Endothelial cell of umbilical vein (primary cell): ENCODE results near the gene AIRE. TPM values are rescaled to one million over a fixed set of nuclear protein-coding genes. Genes with fewer than 3 reads are reported as not detected.
A peak's percentile ranks its signal among the peaks of the same experiment; 100 is the strongest.

Experiments
- BruUV-seq: library from RNA; stranded (reverse); fragments of 400-500 nt; replicated peaks from 2 replicates; lab custom pipeline; 2021; lab: Mats Ljungman, UMichigan
- CTCF ChIA-PET: fragments of 300-600, 350-600 bp; sonication (Branson Sonifier 250); formaldehyde crosslinking; loops from one replicate; lab custom pipeline; 2021; ENCODE audit warnings: antibody characterized with exemption, inconsistent platforms; lab: Charles Lee
- POLR2A ChIA-PET: fragments of 300-600, 350-600 bp; sonication (Branson Sonifier 250); formaldehyde crosslinking; loops from one replicate; lab custom pipeline; 2021; ENCODE audit warnings: antibody characterized with exemption, inconsistent platforms; lab: Charles Lee
- DNase-seq: peaks from one replicate; pipeline ENCODE4 v3.0.0-alpha.2; 2011; ENCODE audit warnings: low read depth, low spot score
- FAIRE-seq: peaks from 2 replicates; lab custom pipeline; 2011; peaks lifted over from hg19 to GRCh38; lab: Jason Lieb, UNC
- H2AFZ ChIP-seq: 2 replicates; pipeline ENCODE4 v1.6.0; 2012; ENCODE audit warnings: low read depth, low read length, control low read depth, inconsistent platforms
- H3K27ac ChIP-seq: 2 replicates; pipeline ENCODE4 v1.5.1; 2011; ENCODE audit warnings: low read depth, mild to moderate bottlenecking, control low read depth, low read length, moderate library complexity; ENCODE audit not compliant: insufficient read depth
- H3K27me3 ChIP-seq, 2 experiments: 2 replicates each; pipeline versions ENCODE4 v1.6.0 to v1.6.1; 2011; ENCODE audit warnings: low read length in 2 of 2, mixed read lengths in 1 of 2; ENCODE audit not compliant: control insufficient read depth in 2 of 2, insufficient read depth in 2 of 2
- H3K36me3 ChIP-seq, 2 experiments: 2 replicates in 1 of 2; 3 replicates in 1 of 2; pipeline ENCODE4 v1.5.1; 2011; ENCODE audit warnings: low read length in 2 of 2, mild to moderate bottlenecking in 1 of 2, moderate library complexity in 1 of 2; ENCODE audit not compliant: control insufficient read depth in 2 of 2, insufficient read depth in 2 of 2; ENCODE audit errors: extremely low read depth in 1 of 2
- H3K4me1 ChIP-seq: 3 replicates; pipeline ENCODE4 v1.5.1; 2011; ENCODE audit warnings: mild to moderate bottlenecking, low read length; ENCODE audit not compliant: control insufficient read depth, insufficient read depth; ENCODE audit errors: extremely low read depth
- H3K4me2 ChIP-seq: 2 replicates; pipeline ENCODE4 v1.6.1; 2011; ENCODE audit warnings: low read length, control low read depth, mixed read lengths; ENCODE audit not compliant: insufficient read depth
- H3K4me3 ChIP-seq, 3 experiments: fragments of 200-600 bp in 1 of 3; sonication (generic), shearing (Covaris generic) in 1 of 3; replicated peaks in 1 of 3; 2 replicates each; pipeline ENCODE4 v1.5.1; 2011 to 2016; ENCODE audit warnings: control low read depth in 3 of 3, low read length in 3 of 3, mild to moderate bottlenecking in 2 of 3, inconsistent platforms in 1 of 3, low read depth in 1 of 3, moderate library complexity in 1 of 3; ENCODE audit not compliant: insufficient read depth in 1 of 3
- H3K79me2 ChIP-seq: 2 replicates; pipeline ENCODE4 v1.6.0; 2012; ENCODE audit warnings: low read length, inconsistent platforms; ENCODE audit not compliant: control insufficient read depth, insufficient read depth
- H3K9ac ChIP-seq: replicated peaks from 2 replicates; pipeline ENCODE3; 2011; ENCODE audit warnings: low read length, control low read depth; ENCODE audit not compliant: insufficient read depth; ENCODE audit errors: extremely low read depth
- H3K9me1 ChIP-seq: replicated peaks from 3 replicates; pipeline ENCODE4 v1.6.0; 2011; ENCODE audit warnings: mild to moderate bottlenecking, low read length; ENCODE audit not compliant: control insufficient read depth, insufficient read depth; ENCODE audit errors: extremely low read depth
- H3K9me3 ChIP-seq: replicated peaks from 2 replicates; pipeline ENCODE4 v1.5.1; 2012; ENCODE audit warnings: low read length, inconsistent platforms; ENCODE audit not compliant: control insufficient read depth, insufficient read depth
- H4K20me1 ChIP-seq: replicated peaks from 2 replicates; pipeline ENCODE3; 2011; ENCODE audit warnings: mild to moderate bottlenecking, low read length; ENCODE audit not compliant: control insufficient read depth, insufficient read depth; ENCODE audit errors: extremely low read depth
- CTCF ChIP-seq, 2 donors: IDR thresholded peaks; 1 replicate in 1 of 2; 2 replicates in 1 of 2; pipeline ENCODE4 v1.5.1; 2011; ENCODE audit warnings: low read length in 2 of 2, mild to moderate bottlenecking in 2 of 2, moderate library complexity in 2 of 2, control low read depth in 1 of 2, inconsistent platforms in 1 of 2, low read depth in 1 of 2; ENCODE audit not compliant: insufficient read depth in 1 of 2; ENCODE audit errors: extremely low read depth in 1 of 2
- EZH2 ChIP-seq: IDR thresholded peaks from 2 replicates; pipeline ENCODE4 v1.6.1; 2012; ENCODE audit warnings: borderline replicate concordance, low read depth, mild to moderate bottlenecking, moderate library complexity, low read length, inconsistent platforms; ENCODE audit not compliant: severe bottlenecking
- GATA2 ChIP-seq: IDR thresholded peaks from 2 replicates; pipeline ENCODE4 v1.7.0; 2011; ENCODE audit warnings: low read depth, mild to moderate bottlenecking, moderate library complexity, mixed read lengths, low read length; ENCODE audit not compliant: insufficient read length, insufficient read depth
- JUN ChIP-seq: IDR thresholded peaks from 2 replicates; pipeline ENCODE4 v1.6.1; 2011; ENCODE audit warnings: borderline replicate concordance, low read depth; ENCODE audit not compliant: insufficient read length, insufficient read depth
- MAX ChIP-seq: IDR thresholded peaks from 2 replicates; pipeline ENCODE4 v1.6.1; 2011; ENCODE audit not compliant: insufficient read depth, insufficient read length
- MYC ChIP-seq: IDR thresholded peaks from one replicate; pipeline ENCODE4 v1.6.1; 2011; ENCODE audit warnings: mild to moderate bottlenecking, low read depth, low read length
- dilution Hi-C: fragments of 300-500 bp; cut with MboI; formaldehyde crosslinking; loops from one replicate; pipeline ENCODE4 v1.15.0; 2019; ENCODE audit warnings: low sequenced_read_pairs; ENCODE audit not compliant: extremely low pct_ligation_motif_present
- intact Hi-C: fragments of 100-400 bp; cut with micrococcal nuclease; formaldehyde crosslinking; loops from one replicate; pipeline ENCODE4 v1.10.0; 2022
- polyA plus RNA-seq, 4 experiments: library from polyadenylated mRNA; depleted of rRNA in 3 of 4; stranded (reverse) in 3 of 4; unstranded in 1 of 4; fragments of >200 nt; gene quantifications; 2 replicates each; pipeline versions ENCODE4 v1.2.1 to v1.2.3, GENCODE V29; 2011 to 2012; ENCODE audit warnings: missing spikeins in 1 of 4
- total RNA-seq: library from RNA; stranded (reverse); gene quantifications from 2 replicates; pipeline ENCODE4 v1.2.3, GENCODE V29; 2021

The AIRE gene
- total and polyA plus RNA-seq, 2 donors (not counting 3 experiments of a cell fraction or from before 2014, with no cell fraction given): 0.04 to 0.11 TPM

- FAIRE-seq (no peak), DNase-seq (no peak)
- no peaks in the 10 kb centered on the region for H4K20me1 ChIP-seq
- peak overlapping the region; percentile 79 for H3K9ac ChIP-seq
- dilution Hi-C loops: no loop called here
- H3K9me3 ChIP-seq: no peaks in the 10 kb centered on the region
- peak overlapping the region; percentile 77 for H3K4me2 ChIP-seq
- intact Hi-C loops: no loop called here
- H2AFZ ChIP-seq: no peak overlapping the region
- CTCF ChIA-PET: interaction anchor here (1.1 kb wide), 1 partner anchor 492 kb away, joined by 3 read pairs; no protein-coding TSS in a partner anchor
- POLR2A ChIA-PET: no interaction called here
- H3K79me2 ChIP-seq: peaks cover 45% of the 10 kb centered on the region
- BruUV-seq: no TSS peak
- peaks cover 25% of the 10 kb centered on the region for H3K4me1 ChIP-seq
- H3K4me3 ChIP-seq: peak overlapping the region; percentile 57 to 82 (median 65)
- H3K27ac ChIP-seq: no peak overlapping the region
- no peaks in the 10 kb centered on the region for H3K27me3 ChIP-seq
- TF ChIP-seq JUN (no peak), CTCF (IDR thresholded peaks at IDR 0.05; ENCODE audit: extremely low read depth in 1 of 2, insufficient read depth in 1 of 2, low read depth in 1 of 2, low read length in 2 of 2) (no peak), EZH2 (no peak), MAX (no peak), GATA2 (no peak), MYC (no peak)
- H3K9me1 ChIP-seq: no peaks in the 10 kb centered on the region
- no peaks in the 10 kb centered on the region for H3K36me3 ChIP-seq
Measured at GRCh38 chr21:44301141-44301540, 15.5 kb downstream of the AIRE start.
